Stomach (tissue), 9 donors: ENCODE results near the gene EML6. TPM values are rescaled to one million over a fixed set of nuclear protein-coding genes. Genes with fewer than 3 reads are reported as not detected.

ENCODE experiments used
- DNase-seq, 2 donors: peaks; one replicate each; pipeline versions ENCODE4 v3.0.0 to v3.0.0-alpha.2; 2013 to 2019
- H3K27ac ChIP-seq, 5 donors: fragments of 200-600 bp in 4 of 5; sonication (generic) in 4 of 5; one replicate each; pipeline ENCODE4 v1.5.1; 2013 to 2019; ENCODE audit warnings: mild to moderate bottlenecking in 1 of 5, moderate library complexity in 1 of 5
- H3K27me3 ChIP-seq, 3 donors: fragments of 200-600 bp; sonication (generic); one replicate each; pipeline ENCODE4 v1.5.1; 2017 to 2019; ENCODE audit warnings: mixed run types in 1 of 3
- H3K36me3 ChIP-seq, 4 donors: fragments of 200-600 bp; sonication (generic); 1 replicate in 3 of 4; 2 replicates in 1 of 4; pipeline ENCODE4 v1.5.1; 2016 to 2019
- H3K4me1 ChIP-seq, 4 donors: fragments of 200-600 bp; sonication (generic); one replicate each; pipeline ENCODE4 v1.5.1; 2016 to 2019
- H3K4me3 ChIP-seq, 4 donors: fragments of 200-600 bp; sonication (generic) in 3 of 4; one replicate each; pipeline ENCODE4 v1.5.1; 2016 to 2019; ENCODE audit warnings: mild to moderate bottlenecking in 1 of 4
- H3K9me3 ChIP-seq, 4 donors: fragments of 200-600 bp; sonication (generic); one replicate each; pipeline ENCODE4 v1.5.1; 2016 to 2019
- EP300 ChIP-seq: sonication (generic); formaldehyde crosslinking; IDR thresholded peaks from one replicate; pipeline ENCODE4 v1.6.1; 2017; ENCODE audit warnings: antibody characterized with exemption
- POLR2A ChIP-seq, 4 donors: fragments of 450-650 bp; IDR thresholded peaks; one replicate each; pipeline ENCODE4 v1.6.1; 2016; ENCODE audit warnings: antibody characterized with exemption in 4 of 4, control low read depth in 2 of 4, mild to moderate bottlenecking in 1 of 4, moderate library complexity in 1 of 4
- POLR2AphosphoS5 ChIP-seq, 3 donors: sonication (generic); formaldehyde crosslinking; IDR thresholded peaks; one replicate each; pipeline ENCODE4 v1.6.1; 2016; ENCODE audit warnings: antibody characterized with exemption in 3 of 3
- WGBS, 5 donors: extraction: QIAGEN DNeasy Blood & Tissue Kit in 3 of 5; methylation state at CpG; one replicate each; pipeline versions ENCODE4 v1.1.5 to v1.1.7; 2013 to 2018; 5-methylcytosine and 5-hydroxymethylcytosine counted together
- intact Hi-C: fragments of 100-400 bp; cut with DNase I; formaldehyde crosslinking; loops from one replicate; pipeline ENCODE4 v1.15.1; 2023; ENCODE audit warnings: low total_unique reads
- polyA plus RNA-seq, 3 donors: library from polyadenylated mRNA; stranded (reverse); fragments of 200-250 nt; gene quantifications; one replicate each; pipeline ENCODE4 v1.2.3, GENCODE V29; 2013
- total RNA-seq, 5 donors: library from RNA; depleted of rRNA; stranded (reverse); fragments of >200 nt; gene quantifications; one replicate each; pipeline versions ENCODE4 v1.1.0 to v1.2.3, GENCODE V29; 2014 to 2016
- TF ChIP-seq, protein P1 (sequence below), 7 experiments: fragments of 450-650 bp in 4 of 7; fragments of 200-600 bp in 3 of 7; sonication (generic) in 3 of 7; IDR thresholded peaks; one replicate each; pipeline ENCODE4 v1.5.1; 2016 to 2019; ENCODE audit warnings: antibody characterized with exemption in 7 of 7, control low read depth in 2 of 7, mild to moderate bottlenecking in 1 of 7
- donor health status: healthy with polysubstance abuse.
- donor health status: Bipolar disorder and iron deficiency.
- donor health status: healthy.

EML6 gene
- total and polyA plus RNA-seq, 8 donors, result 0.45 to 10.1 (median 1.8) TPM; not detected in 1

DNA sequence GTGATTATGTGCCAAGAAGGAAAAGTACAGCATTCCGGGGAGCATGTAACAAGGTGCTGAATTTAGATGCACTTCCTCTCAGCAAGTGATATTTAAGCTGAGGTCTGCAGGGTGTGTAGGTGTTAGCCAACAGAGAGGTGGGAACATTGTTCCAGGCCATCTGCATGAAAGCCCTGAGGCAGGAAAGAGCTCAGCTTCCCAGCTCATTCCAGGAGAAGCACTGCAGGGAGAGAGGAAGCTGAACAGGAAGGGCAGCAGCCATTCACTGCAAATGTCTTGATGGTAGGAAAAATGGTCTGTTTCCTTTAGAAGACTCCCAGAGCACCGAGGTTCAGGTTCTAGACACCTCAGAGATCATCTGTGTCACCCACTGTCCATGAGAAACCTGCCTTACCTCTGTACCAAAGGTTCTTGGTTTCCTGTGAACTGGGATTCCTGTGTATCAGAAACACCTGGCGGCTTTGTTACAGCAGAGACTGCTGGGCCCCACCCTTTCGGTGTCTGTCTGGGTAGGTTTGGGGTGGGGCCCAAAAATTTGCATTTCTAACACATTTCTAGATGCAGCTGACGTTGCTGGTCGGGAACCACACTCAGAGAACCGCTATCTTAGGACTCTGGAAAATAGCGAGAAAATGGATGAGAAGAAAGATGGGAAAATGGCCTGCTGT lies 242.8 kb downstream of the EML6 start:
- Histone ChIP-seq H3K4me1 (peaks cover 0 to 9% (median 3%) of the 10 kb centered on the region in 4 donors), H3K36me3 (peaks cover 0 to 40% (median 34%) of the 10 kb centered on the region in 4 donors), H3K27me3 (no peaks in the 10 kb centered on the region), H3K27ac (no peak overlapping the region), H3K9me3 (no peaks in the 10 kb centered on the region), H3K4me3 (no peak overlapping the region)
- 75 to 88% (median 79%) methylated on average over 8 of the region's 8 CpGs for WGBS, 5 donors
- DNase-seq, result no peak
- TF ChIP-seq POLR2A (IDR thresholded peaks at IDR 0.05) (no peak), EP300 (no peak), POLR2AphosphoS5 (IDR thresholded peaks at IDR 0.05) (no peak)
- TF ChIP-seq, protein P1, sequence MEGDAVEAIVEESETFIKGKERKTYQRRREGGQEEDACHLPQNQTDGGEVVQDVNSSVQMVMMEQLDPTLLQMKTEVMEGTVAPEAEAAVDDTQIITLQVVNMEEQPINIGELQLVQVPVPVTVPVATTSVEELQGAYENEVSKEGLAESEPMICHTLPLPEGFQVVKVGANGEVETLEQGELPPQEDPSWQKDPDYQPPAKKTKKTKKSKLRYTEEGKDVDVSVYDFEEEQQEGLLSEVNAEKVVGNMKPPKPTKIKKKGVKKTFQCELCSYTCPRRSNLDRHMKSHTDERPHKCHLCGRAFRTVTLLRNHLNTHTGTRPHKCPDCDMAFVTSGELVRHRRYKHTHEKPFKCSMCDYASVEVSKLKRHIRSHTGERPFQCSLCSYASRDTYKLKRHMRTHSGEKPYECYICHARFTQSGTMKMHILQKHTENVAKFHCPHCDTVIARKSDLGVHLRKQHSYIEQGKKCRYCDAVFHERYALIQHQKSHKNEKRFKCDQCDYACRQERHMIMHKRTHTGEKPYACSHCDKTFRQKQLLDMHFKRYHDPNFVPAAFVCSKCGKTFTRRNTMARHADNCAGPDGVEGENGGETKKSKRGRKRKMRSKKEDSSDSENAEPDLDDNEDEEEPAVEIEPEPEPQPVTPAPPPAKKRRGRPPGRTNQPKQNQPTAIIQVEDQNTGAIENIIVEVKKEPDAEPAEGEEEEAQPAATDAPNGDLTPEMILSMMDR (IDR thresholded peaks at IDR 0.05), result no peak
- intact Hi-C loops, result no loop called here

DNA sequence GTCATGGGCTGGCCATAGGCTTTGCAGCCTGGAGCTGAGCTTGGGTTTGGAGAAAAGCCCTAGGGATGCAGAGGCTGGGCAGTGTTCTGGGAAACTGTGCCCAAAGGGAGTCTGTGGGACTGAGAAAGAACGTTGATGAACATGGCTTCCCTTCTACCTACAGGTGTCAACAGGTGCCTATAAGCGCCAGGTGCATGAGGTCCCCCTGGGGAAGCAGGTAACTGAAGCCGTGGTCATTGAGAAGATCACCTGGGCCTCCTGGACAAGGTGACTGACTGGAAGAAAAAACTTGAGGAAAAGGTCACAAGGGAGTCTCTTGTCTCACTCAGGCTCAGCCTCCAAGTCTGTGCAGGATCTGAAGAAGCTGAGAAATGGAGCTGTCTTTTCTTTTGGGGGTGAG lies 243.4 kb downstream of the EML6 start:
- Histone ChIP-seq H3K36me3 (peaks cover 0 to 43% (median 37%) of the 10 kb centered on the region in 4 donors), H3K27me3 (no peaks in the 10 kb centered on the region), H3K4me3 (no peak overlapping the region), H3K9me3 (no peaks in the 10 kb centered on the region), H3K27ac (no peak overlapping the region), H3K4me1 (peaks cover 0 to 11% (median 5%) of the 10 kb centered on the region in 4 donors)
- TF ChIP-seq EP300, result no peak
- no peak for TF ChIP-seq POLR2A (IDR thresholded peaks at IDR 0.05)
- TF ChIP-seq, protein P1 (IDR thresholded peaks at IDR 0.05), result no peak
- TF ChIP-seq POLR2AphosphoS5 (IDR thresholded peaks at IDR 0.05), result no peak
- no peak for DNase-seq
- intact Hi-C loops, result no loop called here
- WGBS, 5 donors, result 92 to 97% (median 95%) methylated on average over 3 of the region's 3 CpGs

DNA sequence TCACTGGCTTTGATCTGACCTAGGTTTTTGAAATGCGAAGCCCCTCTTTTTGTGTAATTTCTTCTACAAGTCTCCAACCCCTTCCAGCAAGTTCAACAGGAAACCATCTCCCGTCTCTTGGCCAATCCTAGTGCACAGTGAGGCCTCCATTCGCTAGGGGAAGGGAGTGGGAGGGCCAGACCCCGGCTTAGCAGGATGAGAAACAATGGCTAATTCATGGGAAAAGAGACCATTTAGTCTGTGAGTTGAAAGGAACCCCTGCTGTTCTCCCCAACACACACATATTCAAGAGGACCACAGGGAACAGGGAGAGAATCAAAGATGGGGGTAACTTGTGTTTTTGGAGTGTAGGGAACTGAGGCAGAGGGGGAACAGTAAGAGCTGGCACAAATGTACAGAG lies 243.8 kb downstream of the EML6 start:
- no peak for DNase-seq
- intact Hi-C loops, result no loop called here
- 81 to 89% (median 85%) methylated on average over 4 of the region's 4 CpGs for WGBS, 5 donors
- no peak overlapping the region for H3K27ac ChIP-seq
- H3K4me3 ChIP-seq, result no peak overlapping the region
- TF ChIP-seq EP300, result no peak
- TF ChIP-seq POLR2A (IDR thresholded peaks at IDR 0.05), result no peak
- TF ChIP-seq POLR2AphosphoS5 (IDR thresholded peaks at IDR 0.05), result no peak
- TF ChIP-seq, protein P1 (IDR thresholded peaks at IDR 0.05), result no peak
- no peaks in the 10 kb centered on the region for H3K9me3 ChIP-seq
- H3K27me3 ChIP-seq, result no peaks in the 10 kb centered on the region
- H3K4me1 ChIP-seq, result peaks cover 0 to 11% (median 5%) of the 10 kb centered on the region in 4 donors
- peaks cover 0 to 43% (median 37%) of the 10 kb centered on the region in 4 donors for H3K36me3 ChIP-seq

DNA sequence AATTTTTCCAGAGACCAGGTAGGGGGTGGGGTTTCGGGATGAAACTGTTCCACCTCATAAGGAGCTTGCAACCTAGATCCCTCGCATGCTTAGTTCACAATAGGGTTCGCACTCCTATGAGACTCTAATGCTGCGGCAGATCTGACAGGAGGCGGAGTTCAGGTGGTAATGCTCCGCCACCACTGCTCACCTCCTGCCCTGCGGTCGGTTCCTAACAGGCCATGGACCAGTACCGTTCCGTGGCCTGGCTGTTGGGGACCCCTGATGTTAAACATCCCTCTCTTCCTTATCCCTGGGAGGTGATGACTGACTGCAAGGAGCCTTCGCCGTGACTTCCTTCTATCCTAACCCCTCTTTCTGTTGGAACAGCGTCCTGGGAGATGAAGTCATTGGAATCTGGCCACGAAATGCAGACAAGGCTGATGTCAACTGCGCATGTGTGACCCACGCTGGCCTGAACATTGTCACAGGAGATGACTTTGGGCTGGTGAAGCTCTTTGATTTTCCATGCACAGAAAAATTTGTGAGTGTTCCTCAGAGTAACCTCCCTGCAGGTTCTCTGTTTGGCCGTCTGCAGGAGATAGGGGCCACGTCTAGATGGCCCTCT lies 244.4 kb downstream of the EML6 start:
- 94 to 97% (median 96%) methylated on average over 17 to 18 of the region's 18 CpGs for WGBS, 5 donors
- Histone ChIP-seq H3K9me3 (no peaks in the 10 kb centered on the region), H3K4me3 (no peak overlapping the region), H3K27me3 (no peaks in the 10 kb centered on the region), H3K36me3 (peaks cover 0 to 46% (median 37%) of the 10 kb centered on the region in 4 donors), H3K4me1 (peaks cover 0 to 15% (median 7%) of the 10 kb centered on the region in 4 donors), H3K27ac (no peak overlapping the region)
- intact Hi-C loops, result no loop called here
- TF ChIP-seq POLR2A (IDR thresholded peaks at IDR 0.05) (no peak), POLR2AphosphoS5 (IDR thresholded peaks at IDR 0.05) (no peak), EP300 (no peak)
- TF ChIP-seq, protein P1 (IDR thresholded peaks at IDR 0.05), result no peak
- DNase-seq, result no peak
